Measurements from ENCODE around the gene LDLRAP1. TPM values are rescaled to one million over a fixed set of nuclear protein-coding genes. Genes with fewer than 3 reads are reported as not detected.

The LDLRAP1 gene
- polyA plus RNA-seq, 1 donor from 2014 or later = 0.22 TPM

- H3K9me3 ChIP-seq (ENCODE audit: low read length) = no peaks in the 10 kb centered on the region
- H3K4me3 ChIP-seq (ENCODE audit: low read length) = no peak overlapping the region
- no peaks in the 10 kb centered on the region for H3K36me3 ChIP-seq (ENCODE audit: insufficient read depth, low read length)
- H3K9ac ChIP-seq (ENCODE audit: low read length) = no peak overlapping the region
- no peak overlapping the region for H3K27ac ChIP-seq (ENCODE audit: low read length)
- no peaks in the 10 kb centered on the region for H4K20me1 ChIP-seq (ENCODE audit: insufficient read depth)
- no peak for TF ChIP-seq MXI1 (conservative IDR thresholded peaks at IDR 0.05; ENCODE audit: poor library complexity, severe bottlenecking)
- no peak for TF ChIP-seq RAD21 (conservative IDR thresholded peaks at IDR 0.05)
- TF ChIP-seq, protein P1, sequence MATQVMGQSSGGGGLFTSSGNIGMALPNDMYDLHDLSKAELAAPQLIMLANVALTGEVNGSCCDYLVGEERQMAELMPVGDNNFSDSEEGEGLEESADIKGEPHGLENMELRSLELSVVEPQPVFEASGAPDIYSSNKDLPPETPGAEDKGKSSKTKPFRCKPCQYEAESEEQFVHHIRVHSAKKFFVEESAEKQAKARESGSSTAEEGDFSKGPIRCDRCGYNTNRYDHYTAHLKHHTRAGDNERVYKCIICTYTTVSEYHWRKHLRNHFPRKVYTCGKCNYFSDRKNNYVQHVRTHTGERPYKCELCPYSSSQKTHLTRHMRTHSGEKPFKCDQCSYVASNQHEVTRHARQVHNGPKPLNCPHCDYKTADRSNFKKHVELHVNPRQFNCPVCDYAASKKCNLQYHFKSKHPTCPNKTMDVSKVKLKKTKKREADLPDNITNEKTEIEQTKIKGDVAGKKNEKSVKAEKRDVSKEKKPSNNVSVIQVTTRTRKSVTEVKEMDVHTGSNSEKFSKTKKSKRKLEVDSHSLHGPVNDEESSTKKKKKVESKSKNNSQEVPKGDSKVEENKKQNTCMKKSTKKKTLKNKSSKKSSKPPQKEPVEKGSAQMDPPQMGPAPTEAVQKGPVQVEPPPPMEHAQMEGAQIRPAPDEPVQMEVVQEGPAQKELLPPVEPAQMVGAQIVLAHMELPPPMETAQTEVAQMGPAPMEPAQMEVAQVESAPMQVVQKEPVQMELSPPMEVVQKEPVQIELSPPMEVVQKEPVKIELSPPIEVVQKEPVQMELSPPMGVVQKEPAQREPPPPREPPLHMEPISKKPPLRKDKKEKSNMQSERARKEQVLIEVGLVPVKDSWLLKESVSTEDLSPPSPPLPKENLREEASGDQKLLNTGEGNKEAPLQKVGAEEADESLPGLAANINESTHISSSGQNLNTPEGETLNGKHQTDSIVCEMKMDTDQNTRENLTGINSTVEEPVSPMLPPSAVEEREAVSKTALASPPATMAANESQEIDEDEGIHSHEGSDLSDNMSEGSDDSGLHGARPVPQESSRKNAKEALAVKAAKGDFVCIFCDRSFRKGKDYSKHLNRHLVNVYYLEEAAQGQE (IDR thresholded peaks at IDR 0.05; ENCODE audit: borderline replicate concordance) = no peak
- no peak for TF ChIP-seq CTCF (IDR thresholded peaks at IDR 0.05; ENCODE audit: poor library complexity, severe bottlenecking)
- TF ChIP-seq EZH2 (IDR thresholded peaks at IDR 0.05; ENCODE audit: borderline replicate concordance, insufficient read depth, low read length, poor library complexity, severe bottlenecking) = no peak
- TF ChIP-seq SMC3 (conservative IDR thresholded peaks at IDR 0.05; ENCODE audit: poor library complexity) = no peak
- H3K4me2 ChIP-seq (ENCODE audit: low read length) = no peak overlapping the region
- no peaks in the 10 kb centered on the region for H3K27me3 ChIP-seq (ENCODE audit: insufficient read depth, low read depth, low read length)
- no peaks in the 10 kb centered on the region for H3K9me2 ChIP-seq (ENCODE audit: insufficient read depth, low read length)
- no peak overlapping the region for H2AFZ ChIP-seq (ENCODE audit: low read depth, low read length)
- no peaks in the 10 kb centered on the region for H3K79me2 ChIP-seq (replicated peaks; ENCODE audit: insufficient read depth, low read length)
- no peaks in the 10 kb centered on the region for H3F3A ChIP-seq (ENCODE audit: insufficient read depth, low read length, poor library complexity, severe bottlenecking)
Observed at GRCh38 chr1:25513666-25514065, 29.7 kb upstream of the LDLRAP1 start.

DNA sequence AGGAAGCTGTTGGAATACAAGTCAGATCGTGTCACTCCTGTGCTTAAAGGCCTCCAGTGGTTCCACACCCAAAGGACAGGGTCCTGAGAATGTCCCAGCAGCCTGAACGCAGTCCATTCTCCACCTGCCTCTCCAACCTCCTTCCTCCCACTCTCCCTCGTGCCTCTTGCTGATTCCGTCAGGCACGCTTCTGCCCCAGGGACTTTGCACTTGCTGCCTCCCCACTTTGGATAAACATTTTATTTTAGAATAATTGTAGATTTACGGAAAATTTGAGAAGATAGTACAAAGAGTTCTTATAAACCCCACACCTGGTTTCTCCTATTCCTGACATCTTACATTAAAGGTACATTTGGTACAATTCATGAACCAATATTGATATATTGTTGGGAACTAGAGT, 28.4 kb upstream of the LDLRAP1 start:
- no peaks in the 10 kb centered on the region for H3K9me3 ChIP-seq (ENCODE audit: low read length)
- H4K20me1 ChIP-seq (ENCODE audit: insufficient read depth) = no peaks in the 10 kb centered on the region
- no peak for TF ChIP-seq SMC3 (conservative IDR thresholded peaks at IDR 0.05; ENCODE audit: poor library complexity)
- TF ChIP-seq RAD21 (conservative IDR thresholded peaks at IDR 0.05) = no peak
- TF ChIP-seq EZH2 (IDR thresholded peaks at IDR 0.05; ENCODE audit: borderline replicate concordance, insufficient read depth, low read length, poor library complexity, severe bottlenecking) = no peak
- no peak for TF ChIP-seq EP300 (conservative IDR thresholded peaks at IDR 0.05; ENCODE audit: poor library complexity, severe bottlenecking)
- TF ChIP-seq POLR2AphosphoS5 (IDR thresholded peaks at IDR 0.05) = no peak
- no peak for TF ChIP-seq MXI1 (conservative IDR thresholded peaks at IDR 0.05; ENCODE audit: poor library complexity, severe bottlenecking)
- no peak for TF ChIP-seq CTCF (IDR thresholded peaks at IDR 0.05; ENCODE audit: poor library complexity, severe bottlenecking)
- TF ChIP-seq, protein P1 (IDR thresholded peaks at IDR 0.05; ENCODE audit: borderline replicate concordance) = no peak
- no peak for TF ChIP-seq TAF1 (IDR thresholded peaks at IDR 0.05; ENCODE audit: low read depth)
- H3K4me3 ChIP-seq (ENCODE audit: low read length) = no peak overlapping the region
- no peaks in the 10 kb centered on the region for H3K79me2 ChIP-seq (replicated peaks; ENCODE audit: insufficient read depth, low read length)
- H2AFZ ChIP-seq (ENCODE audit: low read depth, low read length) = no peak overlapping the region
- no peaks in the 10 kb centered on the region for H3K9me2 ChIP-seq (ENCODE audit: insufficient read depth, low read length)
- H3K27me3 ChIP-seq (ENCODE audit: insufficient read depth, low read depth, low read length) = no peaks in the 10 kb centered on the region
- no peak overlapping the region for H3K9ac ChIP-seq (ENCODE audit: low read length)
- no peak overlapping the region for H3K4me2 ChIP-seq (ENCODE audit: low read length)
- H3K36me3 ChIP-seq (ENCODE audit: insufficient read depth, low read length) = no peaks in the 10 kb centered on the region
- H3K27ac ChIP-seq (ENCODE audit: low read length) = no peak overlapping the region
- H3F3A ChIP-seq (ENCODE audit: insufficient read depth, low read length, poor library complexity, severe bottlenecking) = no peaks in the 10 kb centered on the region
